C4-2B (cell line): Measurements from ENCODE around the gene TRIM3.

Experiments used
- H3K27ac ChIP-seq: fragments of 450-650 bp; 2 replicates; pipeline ENCODE4 v1.5.1; 2017
- CTCF ChIP-seq: fragments of 450-650 bp; conservative IDR thresholded peaks from 2 replicates; pipeline ENCODE4 v1.5.1; 2017; ENCODE audit warnings: mild to moderate bottlenecking
- ZFX ChIP-seq: fragments of 450-650 bp; IDR thresholded peaks from 2 replicates; pipeline ENCODE4 v1.6.1; 2017

Gene TRIM3

GRCh38 chr11:6486938-6487337 is 13.2 kb upstream of the TRIM3 start:
- no peak for TF ChIP-seq CTCF
- no peak for TF ChIP-seq ZFX
- no peak overlapping the region for H3K27ac ChIP-seq

GRCh38 chr11:6486256-6486655 is 12.5 kb upstream of the TRIM3 start:
- no peak overlapping the region for H3K27ac ChIP-seq
- TF ChIP-seq CTCF (no peak), ZFX (no peak)

GRCh38 chr11:6485661-6486060 is 11.9 kb upstream of the TRIM3 start:
- H3K27ac ChIP-seq = no peak overlapping the region
- TF ChIP-seq CTCF (no peak), ZFX (no peak)

GRCh38 chr11:6483015-6483414 is 9.3 kb upstream of the TRIM3 start:
- TF ChIP-seq ZFX (no peak), CTCF (no peak)
- H3K27ac ChIP-seq = no peak overlapping the region

- no peak for TF ChIP-seq CTCF
- TF ChIP-seq ZFX = no peak
- H3K27ac ChIP-seq = peak overlapping the region; percentile 83
Measured at GRCh38 chr11:6482441-6482840, 8.7 kb upstream of the TRIM3 start.

DNA sequence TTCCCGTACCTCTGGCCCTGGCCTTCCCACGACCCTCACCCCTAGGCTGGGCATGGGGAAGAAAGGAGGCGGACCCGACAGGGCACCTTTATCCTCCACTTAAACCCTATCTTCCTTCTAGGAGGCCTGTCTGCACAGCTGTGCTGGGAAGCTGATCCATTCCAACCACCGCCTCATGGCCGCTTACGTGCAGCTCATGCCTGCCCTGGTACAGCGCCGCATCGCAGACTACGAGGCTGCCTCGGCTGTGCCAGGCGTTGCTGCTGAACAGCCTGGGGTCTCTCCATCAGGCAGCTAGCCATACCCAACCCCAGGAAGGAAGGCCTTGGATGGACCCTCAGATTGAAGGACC is 8.2 kb upstream of the TRIM3 start:
- TF ChIP-seq CTCF = no peak
- no peak for TF ChIP-seq ZFX
- H3K27ac ChIP-seq = peak overlapping the region; percentile 83

- TF ChIP-seq CTCF (no peak), ZFX (peak; percentile 58; the same call in 1 of the 2 replicates)
- H3K27ac ChIP-seq = peak within 1 kb of the TSS; percentile 83
Measured at GRCh38 chr11:6481012-6481923, 7.5 kb upstream of the TRIM3 start, which contains the start of the genes ARFIP2 and TIMM10B. ARFIP2 (minus strand) TSS chr11:6481331; CDS start chr11:6480421, 910 bp downstream. TIMM10B (plus strand) TSS chr11:6481501; CDS start chr11:6481517, 16 bp downstream.
